Upper lobe of left lung (tissue), 4 donors: ENCODE data around the gene FAM3A.

Experiments
- CTCF ChIP-seq, 6 experiments: fragments of 450-650 bp in 4 of 6; fragments of 200-600 bp in 2 of 6; sonication (generic) in 2 of 6; IDR thresholded peaks; one replicate each; pipeline ENCODE4 v1.5.1; 2016 to 2019; ENCODE audit warnings: antibody characterized with exemption in 6 of 6
- EP300 ChIP-seq, 4 donors: sonication (generic); formaldehyde crosslinking; IDR thresholded peaks; one replicate each; pipeline ENCODE4 v1.5.1; 2017; ENCODE audit warnings: antibody characterized with exemption in 4 of 4, control low read depth in 2 of 4
- POLR2A ChIP-seq, 4 donors: fragments of 450-650 bp; IDR thresholded peaks; one replicate each; pipeline ENCODE4 v1.5.1; 2016 to 2017; ENCODE audit warnings: antibody characterized with exemption in 4 of 4, mild to moderate bottlenecking in 2 of 4

GRCh38 chrX:154478728-154479622 lies 37.1 kb downstream of the FAM3A start, which contains the start of gene LAGE3:
- TF ChIP-seq POLR2A (IDR thresholded peaks at IDR 0.05): peak in 1 of 4 donors; percentile 80
- TF ChIP-seq CTCF (IDR thresholded peaks at IDR 0.05): no peak
- TF ChIP-seq EP300 (IDR thresholded peaks at IDR 0.05): no peak
